Medulla oblongata (tissue), 1 donor: Measurements from ENCODE around the gene HOXB4.

Experiments
- DNase-seq: peaks from one replicate; pipeline ENCODE4 v3.0.0-alpha.2; 2015; ENCODE audit errors: extremely low spot score

The HOXB4 gene

DNA sequence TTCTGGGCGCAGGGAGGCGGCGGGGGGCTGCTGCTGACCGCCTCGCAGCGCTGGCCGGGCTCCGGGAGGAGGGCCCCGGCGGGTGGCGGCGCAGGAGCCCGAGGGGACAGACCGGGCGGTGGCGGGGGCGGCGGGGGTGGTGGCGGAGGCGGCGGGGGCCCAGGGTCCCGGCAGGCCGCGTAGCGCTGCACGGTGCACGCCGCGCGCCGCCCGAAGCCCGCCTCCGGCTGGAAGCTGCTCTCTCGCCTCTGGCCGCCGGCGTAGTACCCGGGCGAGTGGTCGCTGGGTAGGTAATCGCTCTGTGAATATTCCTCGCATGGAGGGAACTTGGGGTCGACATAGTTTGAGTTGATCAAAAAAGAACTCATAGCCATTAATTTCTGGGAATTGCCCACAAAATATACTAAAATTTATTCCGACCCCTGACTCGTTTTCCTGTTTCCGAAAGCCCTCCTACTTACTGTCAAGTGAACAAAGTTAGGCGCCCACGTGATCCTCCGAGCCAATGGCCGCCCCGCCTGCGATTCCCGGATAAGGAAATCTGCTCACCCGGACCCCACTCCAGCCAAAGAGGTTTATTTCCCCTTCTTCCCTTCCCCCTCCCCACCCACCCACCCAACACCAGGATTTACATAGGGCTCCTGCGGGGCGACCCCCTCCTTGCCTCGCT, at the start of gene HOXB4:
HOXB4 (minus strand) TSS at position 405 of the 670 bp plus-strand sequence; CDS start at position 374, 31 bp downstream.
- peak; percentile 82 for DNase-seq

DNA sequence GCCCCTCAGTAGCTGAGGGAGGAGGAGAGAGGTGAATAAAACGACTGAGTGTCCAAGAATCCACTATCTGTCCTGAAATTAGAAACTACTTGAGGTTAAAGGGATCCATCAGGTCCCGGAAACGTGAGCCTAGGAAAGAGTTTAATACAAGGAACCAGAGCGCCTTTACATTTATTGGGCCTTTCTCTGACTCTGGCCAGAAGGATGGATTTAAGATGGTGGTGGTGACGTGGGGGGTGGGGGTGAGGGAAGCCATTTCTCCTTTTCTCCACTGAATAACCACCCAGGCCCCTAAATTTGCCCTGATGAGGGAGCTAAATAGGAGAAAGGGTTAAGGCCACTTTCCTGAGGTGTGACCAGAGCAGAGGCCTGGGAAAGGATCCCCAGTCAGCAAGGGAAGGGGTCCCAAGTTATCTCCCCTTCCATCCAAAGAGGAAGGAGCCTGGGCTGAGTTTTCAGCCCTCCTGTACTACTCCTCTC, 49.0 kb upstream of the HOXB4 start:
- DNase-seq, result no peak

DNA sequence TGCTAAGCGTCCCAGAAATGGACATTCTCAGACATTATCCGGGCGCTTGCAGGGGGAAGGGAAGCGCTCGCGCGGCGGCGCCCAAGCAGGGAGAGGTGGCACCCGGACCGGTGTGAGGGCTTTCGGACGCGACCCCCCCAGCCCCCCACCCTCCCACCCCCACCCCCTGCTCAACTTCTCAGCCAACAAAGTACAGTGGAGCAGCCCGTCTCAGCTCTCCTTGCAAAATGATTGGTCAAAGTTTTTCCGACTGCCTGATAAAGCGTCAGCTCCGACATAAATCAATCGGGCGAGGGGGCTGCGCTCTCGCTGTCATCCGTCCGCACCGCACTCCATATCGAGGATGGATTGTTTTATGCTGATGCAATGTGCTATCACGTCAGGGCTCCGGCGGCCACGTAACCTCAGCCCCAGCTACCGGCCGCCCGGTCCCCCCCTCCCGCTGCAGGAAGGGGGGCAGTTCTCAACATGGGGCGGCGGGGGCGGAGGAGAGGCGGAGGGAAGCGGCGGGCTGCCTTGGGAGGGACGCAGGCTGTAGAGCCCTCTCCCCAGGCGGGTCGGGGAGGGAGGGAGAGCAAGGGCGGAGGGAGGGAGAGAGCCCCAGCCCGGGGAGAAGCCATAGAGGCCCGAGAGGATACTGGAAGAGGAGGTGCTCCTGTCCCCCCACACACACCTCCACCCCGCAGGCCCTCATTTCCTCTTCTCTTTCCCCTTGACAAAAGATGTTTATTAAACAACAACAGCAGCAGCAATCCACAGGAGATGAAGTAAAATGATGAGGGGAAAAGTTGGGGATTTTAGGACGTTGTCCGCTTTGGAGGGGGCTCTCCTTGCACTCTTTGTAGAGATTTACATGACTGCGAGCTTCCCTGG, 48.3 kb upstream of the HOXB4 start, which contains the start of gene HOXB9:
HOXB9 (minus strand) TSS at position 114 of the 873 bp plus-strand sequence; CDS start at position 25, 89 bp downstream.
- no peak for DNase-seq

DNA sequence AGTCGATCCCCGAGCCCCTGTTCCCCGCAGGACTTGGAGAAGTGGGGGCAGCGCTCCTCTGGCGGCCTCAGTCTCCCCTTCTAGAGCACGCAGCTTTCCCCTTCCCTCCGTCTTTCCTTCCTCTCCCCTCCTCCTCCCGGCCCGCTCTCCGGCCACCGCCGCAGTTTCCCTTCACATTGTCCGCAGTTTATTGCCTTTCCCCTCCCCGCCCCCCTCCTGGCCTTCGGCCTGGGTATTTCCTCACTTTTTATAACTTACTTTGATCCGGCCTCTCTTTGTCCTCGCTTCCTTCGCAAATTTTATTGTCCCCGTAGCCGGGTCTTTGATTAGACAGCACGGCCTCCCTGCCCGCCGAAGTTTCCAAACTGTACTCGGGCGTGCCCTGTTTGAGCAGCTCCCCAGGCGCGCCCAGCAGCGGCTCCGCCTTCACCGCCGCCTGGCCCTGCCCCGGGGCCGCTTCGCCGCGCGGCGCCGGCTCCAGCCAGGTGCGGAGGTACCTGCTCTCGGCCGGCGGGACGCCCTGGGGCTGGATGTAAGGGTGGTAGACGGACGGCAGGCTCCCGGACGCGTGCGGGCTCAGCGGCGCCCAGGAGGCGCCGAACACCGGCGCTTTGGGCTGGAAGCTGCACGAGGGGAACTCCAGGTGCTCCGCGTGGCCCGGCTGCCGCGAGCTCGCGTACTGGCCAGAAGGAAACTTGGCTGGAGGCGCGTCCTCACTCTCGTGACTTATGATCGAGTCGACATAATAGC, 47.5 kb upstream of the HOXB4 start:
- no peak for DNase-seq

DNA sequence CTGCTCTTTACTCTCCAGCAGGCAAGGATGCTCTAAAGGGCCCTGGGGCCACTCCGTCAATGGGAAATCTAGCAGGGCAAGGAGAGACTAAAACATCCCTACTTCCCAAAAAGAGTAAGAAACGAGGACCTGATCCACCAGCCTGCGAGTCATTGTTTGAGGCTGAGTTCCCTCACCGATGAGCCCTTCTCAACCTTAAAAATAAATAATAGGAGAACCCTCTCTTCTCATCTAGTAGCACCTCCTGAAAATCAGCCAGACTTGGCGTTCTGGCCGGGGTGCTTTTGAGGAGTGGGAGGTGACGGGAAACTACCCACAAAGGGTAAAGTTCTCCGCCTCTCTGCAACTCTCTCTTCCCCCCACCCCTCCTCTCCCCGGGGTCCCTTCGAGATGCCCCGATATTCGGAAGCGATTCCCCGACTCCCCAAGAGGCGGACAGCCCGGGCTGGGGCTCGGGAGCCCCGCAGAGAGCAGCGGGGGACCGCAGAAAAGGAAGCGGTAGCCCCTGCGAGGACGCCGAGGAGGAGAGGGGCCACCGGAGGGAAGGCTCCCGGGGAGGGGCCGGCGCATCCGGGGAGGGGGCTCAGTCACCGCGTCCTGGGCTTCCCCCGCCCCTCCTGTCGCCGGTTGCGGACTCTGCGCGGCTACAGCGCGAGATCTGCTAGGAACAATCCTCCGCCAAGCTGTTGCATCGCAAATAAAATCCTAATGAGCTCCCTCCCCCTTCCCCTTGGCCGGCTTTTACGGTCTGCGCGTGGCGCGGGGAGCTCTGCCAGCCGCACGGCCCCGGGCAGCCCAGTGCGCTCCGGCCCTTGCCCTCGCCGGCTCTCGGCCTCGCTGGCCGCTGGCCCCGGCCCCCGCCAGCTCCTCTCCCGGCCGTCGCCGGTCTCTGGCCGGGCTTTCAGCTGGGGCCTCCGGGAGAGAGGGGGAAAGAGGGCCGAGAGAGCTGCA, 46.7 kb upstream of the HOXB4 start:
- DNase-seq, result no peak

DNA sequence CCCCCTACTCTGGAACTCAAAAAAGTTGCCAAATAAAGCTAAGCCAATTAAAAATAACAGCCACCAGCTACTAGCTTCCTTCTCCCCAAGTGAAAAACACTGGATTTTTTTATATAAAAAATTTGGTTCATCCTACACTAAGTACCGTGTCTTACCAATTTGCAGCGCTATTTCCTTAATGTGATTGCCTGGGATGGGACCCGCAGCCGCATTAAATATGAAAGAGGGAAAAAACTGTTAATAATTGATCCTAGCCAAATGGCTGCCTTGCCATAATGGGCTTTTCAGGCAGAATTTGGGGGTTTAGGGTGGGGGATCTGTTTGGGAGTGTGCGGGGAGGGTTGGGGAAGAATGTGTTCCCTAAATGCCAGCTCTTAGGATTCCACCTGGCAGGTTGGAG, 46.0 kb upstream of the HOXB4 start:
- no peak for DNase-seq

DNA sequence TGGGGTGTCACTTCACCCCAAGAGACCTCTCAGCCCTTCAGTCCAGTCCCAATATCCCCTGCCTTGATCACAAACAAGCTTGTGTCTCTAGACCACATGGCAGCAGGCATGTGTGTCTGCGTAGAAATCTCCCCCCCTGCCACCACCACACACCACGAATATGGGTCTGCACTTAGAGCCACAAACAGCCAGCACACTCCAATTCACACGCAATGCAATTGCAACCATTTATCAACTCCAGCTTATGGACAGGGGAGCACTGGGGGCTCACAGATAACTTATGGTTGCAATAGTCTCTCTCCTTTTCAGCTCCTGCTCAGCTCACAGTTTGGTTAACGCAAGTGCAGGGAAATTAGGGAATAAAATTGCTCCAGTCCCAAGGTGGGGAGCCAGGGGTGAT, 45.4 kb upstream of the HOXB4 start:
- DNase-seq, result no peak

DNA sequence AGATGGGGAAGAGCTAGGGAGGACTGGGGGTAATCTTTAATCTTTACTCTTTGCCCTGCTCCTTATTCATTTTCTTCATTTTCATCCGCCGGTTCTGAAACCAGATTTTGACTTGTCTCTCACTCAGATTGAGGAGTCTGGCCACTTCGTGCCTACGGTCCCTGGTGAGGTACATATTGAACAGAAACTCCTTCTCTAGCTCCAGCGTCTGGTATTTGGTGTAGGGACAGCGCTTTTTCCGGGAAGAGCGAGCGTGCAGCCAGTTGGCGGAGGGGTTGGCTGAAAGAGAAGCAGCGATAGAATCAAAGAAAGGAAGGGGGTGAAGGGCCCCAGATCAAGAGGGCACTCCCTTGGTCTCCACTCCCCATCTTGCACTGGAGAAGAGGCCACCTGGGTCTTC, 44.7 kb upstream of the HOXB4 start:
- DNase-seq, result no peak

DNA sequence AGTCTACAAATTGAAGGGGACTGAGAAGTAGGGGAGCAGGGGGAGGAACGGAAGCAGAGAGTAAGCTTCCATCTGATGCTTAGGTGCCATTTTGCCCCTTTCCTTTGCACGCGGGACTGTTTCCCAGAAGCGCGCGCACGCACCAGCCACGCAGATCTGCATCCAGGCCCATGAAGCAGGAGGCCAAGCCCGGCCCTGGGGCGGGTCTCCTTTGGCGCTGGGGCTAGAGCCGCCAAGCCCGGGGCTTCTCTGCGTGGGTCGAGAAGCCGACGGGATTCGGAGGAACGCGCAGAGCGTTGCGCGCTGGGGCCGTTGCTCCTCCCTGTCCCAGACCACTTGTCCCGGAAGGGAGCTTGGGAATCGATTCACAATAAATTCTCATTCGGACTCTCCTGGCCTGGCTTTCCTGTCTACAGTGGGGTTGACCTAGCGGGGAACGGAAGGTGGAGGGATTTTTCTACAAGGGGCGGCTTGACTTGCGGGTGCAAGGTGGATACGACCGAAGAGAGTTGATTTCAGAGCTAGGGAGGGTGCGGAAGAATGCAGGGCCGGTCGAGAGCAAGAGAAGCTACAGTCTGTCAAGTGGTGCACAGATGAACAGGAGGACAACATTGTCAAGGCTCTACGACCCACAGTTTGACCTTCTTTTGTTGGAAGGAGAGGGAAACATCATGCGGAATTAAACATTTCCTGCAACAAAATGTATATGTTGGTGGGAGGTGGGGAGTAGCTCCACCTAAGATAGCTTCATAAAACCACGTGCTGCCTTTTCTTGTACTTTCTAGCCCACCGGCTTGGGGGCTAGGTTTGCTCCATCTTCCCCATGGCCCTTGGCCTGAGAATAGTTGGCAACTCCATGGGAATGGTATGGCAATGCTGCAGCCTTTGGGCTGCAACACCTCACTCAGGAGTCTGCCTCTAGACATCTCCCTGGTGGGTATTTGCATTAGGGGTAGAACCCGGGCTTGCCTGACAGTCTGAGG, 43.6 kb upstream of the HOXB4 start:
- no peak for DNase-seq

DNA sequence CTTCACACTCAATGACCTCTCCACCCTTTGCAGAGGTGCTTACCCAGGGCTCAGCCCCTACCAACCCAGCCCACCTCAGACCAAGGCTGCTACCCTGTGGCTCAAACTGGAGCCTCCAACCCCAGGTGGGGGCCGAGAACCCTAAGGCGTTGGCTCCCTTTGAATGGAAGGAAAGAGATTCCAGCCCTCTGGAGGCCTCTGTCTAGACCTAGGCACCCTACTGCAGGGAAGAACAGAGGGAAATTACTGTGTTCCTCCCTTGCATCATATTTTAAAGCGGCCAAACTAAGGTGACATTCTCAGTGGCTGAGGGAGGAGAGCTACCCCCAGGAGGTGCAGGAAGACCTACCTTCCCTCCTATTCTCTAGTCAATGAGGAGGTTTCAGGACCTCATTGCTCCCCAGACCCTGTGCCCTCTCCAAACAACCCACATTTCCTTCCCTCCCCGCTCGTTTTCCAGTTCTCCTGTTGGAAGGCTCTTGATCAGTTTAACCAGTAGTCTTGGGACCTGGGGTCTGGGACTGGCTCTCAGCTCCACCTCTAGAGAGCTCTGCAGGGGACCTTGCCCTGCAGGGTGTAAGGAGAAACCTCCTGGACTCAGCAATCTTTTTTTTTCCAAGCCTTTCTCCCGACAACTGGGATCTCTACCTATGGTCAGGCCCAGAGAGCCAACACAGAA, 42.5 kb upstream of the HOXB4 start:
- DNase-seq, result no peak

DNA sequence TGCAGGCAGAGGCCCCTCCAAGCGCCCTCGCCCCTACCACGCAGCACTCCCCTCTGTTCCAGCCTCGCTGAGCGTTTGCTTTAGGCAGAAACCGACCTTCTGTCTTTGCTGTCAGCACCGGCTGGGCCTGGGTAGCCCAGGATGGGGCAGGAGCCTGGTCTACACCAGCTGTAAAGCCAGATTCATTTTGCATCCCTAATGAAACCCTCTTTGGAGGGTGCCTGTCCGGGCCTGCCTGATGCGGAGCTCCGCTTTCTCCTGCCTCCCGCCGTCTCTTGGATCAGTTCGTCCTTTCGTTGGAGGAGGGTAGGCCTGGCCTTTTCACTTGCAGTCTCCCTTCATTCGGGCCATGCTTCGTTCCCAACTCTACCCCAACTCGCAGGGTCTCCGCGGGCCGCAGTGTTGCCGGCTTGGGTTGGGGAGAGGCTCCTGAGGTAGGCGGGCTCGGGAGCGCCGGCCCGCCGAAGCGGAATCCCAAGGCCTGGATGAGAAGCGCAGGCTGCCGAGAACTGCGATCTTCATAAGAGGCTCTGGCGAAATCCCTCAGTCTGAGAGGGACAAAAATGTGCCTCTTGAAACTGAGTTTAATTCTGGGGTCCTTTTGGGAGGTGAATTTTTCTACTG, 41.8 kb upstream of the HOXB4 start:
- no peak for DNase-seq

DNA sequence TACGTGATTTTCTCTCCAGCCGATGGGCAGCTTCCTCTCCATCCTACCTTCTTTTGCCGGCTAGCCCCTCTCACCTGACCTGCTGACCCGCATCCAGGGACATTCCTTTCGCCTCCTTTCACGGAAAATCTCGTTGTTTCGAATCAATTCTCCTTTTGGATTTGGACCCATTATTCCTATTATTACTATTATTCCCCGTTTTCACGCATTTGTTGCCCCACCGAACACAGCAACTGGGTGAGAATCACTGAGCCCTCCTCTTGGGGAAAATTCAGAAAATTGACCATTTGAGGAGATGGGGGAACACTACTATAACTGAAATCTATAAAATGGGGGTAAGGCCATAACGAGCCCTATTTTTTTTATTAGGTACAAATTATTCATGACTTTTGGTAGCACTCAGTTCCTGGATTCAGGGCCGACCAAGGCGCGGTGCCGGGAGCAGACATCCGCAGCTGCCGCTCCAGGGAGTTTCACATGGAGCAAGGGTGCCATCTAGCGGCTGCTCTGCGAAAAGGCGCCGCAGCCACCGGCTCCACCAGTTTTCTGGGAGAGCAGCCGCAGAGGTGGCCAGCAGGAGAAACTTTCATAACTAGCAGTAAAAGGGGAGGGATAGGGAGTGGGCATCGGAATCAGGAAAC, 40.2 kb upstream of the HOXB4 start:
- peak; percentile 90 for DNase-seq

DNA sequence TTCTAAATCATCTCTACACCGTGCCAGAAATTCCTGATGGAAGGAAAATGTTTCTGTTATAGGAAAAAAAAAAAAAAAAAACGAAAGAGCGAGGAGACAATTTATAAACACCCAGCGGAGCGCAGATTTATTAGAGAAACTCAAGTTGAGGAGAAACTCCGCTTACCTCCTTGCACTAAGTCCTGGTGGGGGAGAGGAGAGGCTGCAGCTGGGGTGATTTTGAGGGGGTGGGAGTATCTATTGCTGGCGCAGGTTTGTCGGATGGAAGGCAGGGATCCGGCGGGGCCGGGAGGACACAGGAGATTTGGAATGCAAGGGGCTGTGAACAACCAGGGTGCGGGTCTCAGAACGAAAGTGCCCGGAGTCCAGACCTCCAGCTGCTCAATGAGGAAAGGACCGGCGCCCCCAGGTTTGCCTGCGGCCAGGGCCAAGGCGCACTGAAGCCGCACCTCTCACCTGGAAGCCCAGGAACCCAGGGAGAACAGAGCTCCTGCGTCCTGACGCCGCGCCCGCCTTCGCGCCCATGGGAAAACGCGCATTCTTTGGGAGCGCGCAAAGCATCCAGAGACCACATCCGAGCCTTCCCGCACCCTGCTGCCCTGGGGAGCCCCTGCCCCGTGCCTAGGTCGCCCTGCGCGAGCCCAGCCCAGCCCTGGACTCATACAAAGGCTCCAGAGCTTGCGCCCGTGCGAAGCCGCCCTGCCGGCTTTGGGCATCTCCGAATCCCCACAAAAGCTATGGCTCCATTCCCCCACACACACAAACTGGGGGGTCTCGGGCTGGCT, 39.5 kb upstream of the HOXB4 start:
- no peak for DNase-seq

DNA sequence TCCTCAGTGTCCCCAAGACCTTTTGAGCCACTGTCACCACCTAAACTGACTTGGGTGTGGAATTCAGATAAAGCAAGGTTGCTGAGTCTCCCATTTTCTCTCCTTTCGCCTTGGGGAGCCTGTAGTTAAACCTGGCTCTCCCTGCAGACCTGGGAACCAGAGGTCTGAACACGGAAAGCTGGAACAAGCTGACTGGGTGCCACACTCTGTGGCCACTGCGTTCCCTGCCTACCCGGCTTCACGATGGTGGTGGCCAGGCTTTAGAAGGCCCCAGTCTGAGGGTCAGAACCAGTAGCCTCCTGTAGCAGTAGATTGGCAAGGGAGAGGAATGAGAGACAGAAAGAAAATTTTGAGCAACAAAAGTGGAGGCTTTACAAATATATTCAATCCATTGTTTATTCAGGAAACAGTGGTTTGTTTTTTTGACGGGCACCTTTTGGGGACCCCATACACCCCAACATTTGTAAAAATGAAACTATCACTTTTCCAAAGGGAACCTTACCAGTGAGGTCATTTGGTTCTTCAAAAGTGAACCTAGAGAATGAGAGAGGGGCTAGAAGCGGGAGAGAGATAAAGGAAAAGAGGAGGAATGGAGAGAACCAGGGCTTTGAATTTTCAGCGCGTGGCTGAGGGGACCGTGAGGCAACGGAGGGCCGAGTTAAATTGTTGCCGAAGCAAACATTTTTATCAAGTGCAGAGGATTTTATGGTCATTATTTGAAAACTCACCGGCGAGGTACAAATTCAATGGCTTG, 38.7 kb upstream of the HOXB4 start:
- no peak for DNase-seq

DNA sequence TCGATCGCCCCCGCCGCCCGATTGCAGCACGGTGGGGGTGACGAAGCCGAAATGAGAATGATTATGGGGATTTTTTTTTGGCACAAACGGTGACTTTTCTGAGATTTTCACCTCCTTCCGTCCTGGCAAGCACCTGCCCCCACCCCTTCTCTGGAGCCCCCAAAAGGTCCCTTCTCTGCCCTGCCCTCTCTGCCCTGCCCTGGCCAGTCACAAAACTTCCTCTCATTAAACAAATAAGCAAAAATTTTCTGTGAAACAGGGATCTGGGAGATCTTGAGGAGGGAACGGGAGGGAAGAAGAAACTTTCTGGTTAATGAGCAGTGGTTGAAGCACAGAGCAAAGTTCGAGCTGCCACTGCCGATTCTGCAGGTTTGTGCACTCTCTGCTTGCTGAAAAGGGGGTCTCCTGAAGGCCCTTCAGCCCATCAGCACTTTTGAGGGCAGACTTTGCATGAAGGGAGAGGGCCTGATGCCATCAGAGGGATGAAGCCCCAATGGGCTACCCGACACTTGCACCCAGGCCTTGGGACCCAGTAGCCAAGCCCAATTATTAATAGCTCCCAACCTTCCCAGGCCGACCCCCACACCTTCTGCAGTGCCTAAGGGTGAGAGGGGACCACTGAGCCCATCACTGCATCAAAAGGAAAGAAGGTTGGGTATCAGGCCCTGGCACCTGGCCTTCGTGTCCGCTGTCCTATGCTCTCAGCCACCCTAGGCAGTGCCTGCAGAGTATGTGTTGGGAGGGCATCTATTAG, 38.0 kb upstream of the HOXB4 start:
- no peak for DNase-seq
